Measurements from ENCODE around the gene LDLRAD3.

LDLRAD3 gene

DNA sequence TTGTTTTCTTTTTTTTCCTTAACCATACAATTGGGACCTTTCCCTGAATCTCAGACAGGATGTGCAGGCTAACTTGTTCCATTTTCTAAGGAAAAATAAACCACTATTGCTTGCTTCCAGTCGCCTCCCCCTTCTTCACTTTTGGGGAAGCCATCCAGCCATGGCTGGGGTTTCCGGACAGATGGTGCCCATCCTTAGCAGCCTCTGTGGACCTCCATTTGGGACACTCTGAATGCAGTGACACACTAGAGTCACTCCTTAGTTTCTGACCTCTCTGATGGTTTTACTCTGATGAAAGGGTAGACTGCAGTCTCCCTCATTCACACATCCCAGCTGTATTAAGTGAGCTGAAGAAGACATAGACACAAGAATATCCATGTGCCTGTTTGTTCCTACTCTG is 198.1 kb downstream of the LDLRAD3 start:
- Histone ChIP-seq H3K27me3 (ENCODE audit: control insufficient read depth, insufficient read depth, low read length) (no peaks in the 10 kb centered on the region), H3K27ac (ENCODE audit: low read depth, low read length) (no peak overlapping the region), H3K4me1 (ENCODE audit: control insufficient read depth, insufficient read depth, low read length) (no peaks in the 10 kb centered on the region), H3K4me3 (ENCODE audit: low read length) (no peak overlapping the region), H3K36me3 (ENCODE audit: control insufficient read depth, insufficient read depth, low read length) (no peaks in the 10 kb centered on the region), H3K9ac (ENCODE audit: low read length) (no peak overlapping the region)

DNA sequence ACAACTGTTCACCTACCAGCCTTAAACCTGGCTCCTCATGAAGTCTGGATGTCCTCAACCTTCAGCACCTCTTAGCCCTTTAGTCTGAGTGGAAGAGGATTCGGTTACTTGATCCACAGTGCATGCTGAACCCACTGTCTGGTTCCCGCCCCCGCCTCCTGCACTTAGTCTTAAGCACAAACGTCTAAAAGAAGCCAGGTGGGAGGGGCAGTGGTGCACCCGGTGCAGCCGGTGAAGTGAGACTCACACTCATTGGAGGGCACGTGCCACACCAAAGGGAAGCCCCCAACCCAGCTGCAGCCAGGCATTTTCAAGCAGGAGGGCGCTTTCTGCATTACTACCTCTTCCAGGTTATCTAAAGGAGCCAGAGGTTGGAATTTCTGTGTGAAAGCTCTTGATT is 198.6 kb downstream of the LDLRAD3 start:
- Histone ChIP-seq H3K9ac (ENCODE audit: low read length) (no peak overlapping the region), H3K4me3 (ENCODE audit: low read length) (no peak overlapping the region)

DNA sequence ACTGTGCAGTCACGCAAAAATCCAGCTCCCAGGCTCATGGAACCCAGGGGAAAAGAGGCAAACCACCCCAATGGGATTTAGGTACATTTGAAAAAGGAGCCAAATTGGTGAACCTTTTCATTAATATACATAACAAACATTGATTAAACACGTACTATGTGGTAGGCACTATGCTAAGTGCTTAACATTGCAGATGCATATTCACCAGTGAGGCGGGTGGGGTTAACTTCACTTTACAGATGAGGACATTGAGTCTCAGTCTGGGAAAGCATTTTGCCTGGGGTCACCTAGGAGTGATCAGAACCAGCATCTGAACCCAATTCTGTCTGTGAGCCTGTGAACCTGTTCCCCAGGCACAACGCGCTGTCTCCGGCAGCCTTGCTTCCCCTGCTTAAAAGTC is 199.0 kb downstream of the LDLRAD3 start:
- H3K4me1 ChIP-seq (ENCODE audit: control insufficient read depth, insufficient read depth, low read length) = no peaks in the 10 kb centered on the region
- H3K9ac ChIP-seq (ENCODE audit: low read length) = no peak overlapping the region
- no peaks in the 10 kb centered on the region for H3K27me3 ChIP-seq (ENCODE audit: control insufficient read depth, insufficient read depth, low read length)
- no peak overlapping the region for H3K4me3 ChIP-seq (ENCODE audit: low read length)
- H3K27ac ChIP-seq (ENCODE audit: low read depth, low read length) = no peak overlapping the region
- no peaks in the 10 kb centered on the region for H3K36me3 ChIP-seq (ENCODE audit: control insufficient read depth, insufficient read depth, low read length)

More for the DNA sequence above, 198.6 kb downstream of the LDLRAD3 start:
- Histone ChIP-seq H3K27ac (ENCODE audit: low read depth, low read length) (no peak overlapping the region), H3K36me3 (ENCODE audit: control insufficient read depth, insufficient read depth, low read length) (no peaks in the 10 kb centered on the region), H3K4me1 (ENCODE audit: control insufficient read depth, insufficient read depth, low read length) (no peaks in the 10 kb centered on the region), H3K27me3 (ENCODE audit: control insufficient read depth, insufficient read depth, low read length) (no peaks in the 10 kb centered on the region)

DNA sequence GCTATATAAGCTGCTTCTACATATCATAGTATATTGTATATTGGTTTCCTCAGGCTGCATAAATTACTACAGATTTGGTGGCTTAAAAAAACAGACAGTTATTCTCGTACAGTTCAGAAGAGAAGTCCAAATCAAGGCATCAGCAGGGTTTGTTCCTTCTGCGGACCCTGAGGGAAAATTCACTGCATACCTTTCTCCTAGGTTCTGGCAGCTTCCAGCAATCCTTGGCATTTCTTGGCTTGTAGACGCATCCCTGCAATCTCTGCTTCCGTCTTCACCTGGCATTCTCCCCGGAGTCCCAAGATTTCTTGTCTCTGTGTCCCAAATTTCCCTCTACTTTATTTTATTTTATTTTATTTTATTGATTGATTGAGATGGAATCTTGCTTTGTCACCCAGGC is 202.6 kb downstream of the LDLRAD3 start:
- H3K4me3 ChIP-seq (ENCODE audit: low read length) = no peak overlapping the region
- H3K4me1 ChIP-seq (ENCODE audit: control insufficient read depth, insufficient read depth, low read length) = no peaks in the 10 kb centered on the region
- H3K27me3 ChIP-seq (ENCODE audit: control insufficient read depth, insufficient read depth, low read length) = no peaks in the 10 kb centered on the region
- no peak overlapping the region for H3K9ac ChIP-seq (ENCODE audit: low read length)
- no peaks in the 10 kb centered on the region for H3K36me3 ChIP-seq (ENCODE audit: control insufficient read depth, insufficient read depth, low read length)
- no peak overlapping the region for H3K27ac ChIP-seq (ENCODE audit: low read depth, low read length)

DNA sequence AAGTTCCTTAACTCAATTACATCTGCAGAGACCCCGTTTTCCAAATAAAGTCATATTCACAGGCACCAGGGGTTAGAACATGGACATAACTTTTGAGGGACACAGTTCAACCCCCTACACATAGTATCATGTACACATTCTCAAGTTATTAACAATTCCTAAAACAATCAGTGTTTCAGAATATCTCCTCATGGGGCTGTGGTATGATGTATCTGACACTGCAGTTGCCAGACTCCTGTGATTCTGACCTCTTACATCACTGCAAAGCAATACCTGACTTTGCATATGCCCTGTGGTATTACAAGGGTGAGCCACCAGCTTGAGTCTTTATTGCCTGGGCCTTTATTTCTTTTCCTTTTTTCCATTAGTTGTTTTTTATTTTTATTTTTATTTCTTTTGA is 203.6 kb downstream of the LDLRAD3 start:
- no peaks in the 10 kb centered on the region for H3K36me3 ChIP-seq (ENCODE audit: control insufficient read depth, insufficient read depth, low read length)
- no peak overlapping the region for H3K4me3 ChIP-seq (ENCODE audit: low read length)
- no peaks in the 10 kb centered on the region for H3K27me3 ChIP-seq (ENCODE audit: control insufficient read depth, insufficient read depth, low read length)
- H3K4me1 ChIP-seq (ENCODE audit: control insufficient read depth, insufficient read depth, low read length) = no peaks in the 10 kb centered on the region
- no peak overlapping the region for H3K9ac ChIP-seq (ENCODE audit: low read length)
- no peak overlapping the region for H3K27ac ChIP-seq (ENCODE audit: low read depth, low read length)

DNA sequence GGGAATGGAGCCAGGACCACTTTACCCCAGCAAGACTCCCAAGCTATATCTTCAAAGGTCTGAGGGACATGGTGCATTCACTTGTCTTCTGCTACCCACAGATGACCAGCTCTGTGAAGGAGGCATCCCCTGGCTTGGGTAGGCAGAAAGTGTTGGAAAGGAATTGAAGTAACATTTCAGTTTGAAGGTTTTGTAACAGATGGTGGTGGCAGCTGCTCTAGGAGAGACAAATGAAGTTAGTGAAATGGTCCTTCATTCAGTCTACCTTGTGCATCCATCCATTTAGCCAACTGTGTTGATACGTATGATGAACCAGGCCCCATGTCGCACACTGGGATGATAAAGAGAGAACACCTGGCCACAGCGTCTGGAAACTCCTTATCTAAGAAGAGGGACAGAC is 204.8 kb downstream of the LDLRAD3 start:
- Histone ChIP-seq H3K4me1 (ENCODE audit: control insufficient read depth, insufficient read depth, low read length) (no peaks in the 10 kb centered on the region), H3K36me3 (ENCODE audit: control insufficient read depth, insufficient read depth, low read length) (no peaks in the 10 kb centered on the region), H3K9ac (ENCODE audit: low read length) (no peak overlapping the region), H3K27ac (ENCODE audit: low read depth, low read length) (no peak overlapping the region), H3K4me3 (ENCODE audit: low read length) (no peak overlapping the region), H3K27me3 (ENCODE audit: control insufficient read depth, insufficient read depth, low read length) (no peaks in the 10 kb centered on the region)

DNA sequence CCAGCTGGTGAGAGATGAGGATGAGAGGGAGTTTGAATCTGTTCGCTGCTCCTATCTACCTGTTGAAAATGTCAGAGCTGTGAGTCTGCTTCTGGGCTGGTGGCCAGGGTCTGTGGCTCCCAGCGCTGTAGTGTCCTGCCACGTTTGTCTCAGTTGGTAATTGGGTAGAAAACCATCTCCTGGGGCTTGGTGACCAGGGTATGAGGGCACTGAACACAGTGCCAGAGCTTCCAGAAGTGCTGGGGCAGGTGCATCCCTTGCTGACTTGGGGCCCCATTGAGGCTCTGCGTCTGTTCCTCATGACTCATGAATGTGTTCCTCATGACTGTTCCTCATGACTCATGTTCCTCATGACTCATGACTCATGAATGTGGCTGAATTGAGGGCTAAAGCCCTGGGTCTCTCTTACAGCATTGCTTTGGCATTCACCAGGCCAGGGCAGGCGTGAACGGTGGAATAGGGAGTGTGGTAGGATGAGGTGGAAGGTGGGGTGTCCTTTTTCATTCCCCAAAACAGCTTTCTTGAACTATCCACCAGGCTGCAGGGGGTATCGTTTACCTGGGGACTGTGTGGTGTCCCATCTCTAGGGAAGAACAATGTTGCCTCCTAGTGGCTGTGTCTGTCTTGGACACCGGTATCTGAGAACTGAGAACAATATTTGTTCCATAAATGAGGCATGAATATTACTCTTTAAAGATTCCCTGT is 205.8 kb downstream of the LDLRAD3 start:
- no peaks in the 10 kb centered on the region for H3K36me3 ChIP-seq (ENCODE audit: control insufficient read depth, insufficient read depth, low read length)
- no peaks in the 10 kb centered on the region for H3K27me3 ChIP-seq (ENCODE audit: control insufficient read depth, insufficient read depth, low read length)
- no peaks in the 10 kb centered on the region for H3K4me1 ChIP-seq (ENCODE audit: control insufficient read depth, insufficient read depth, low read length)
- no peak overlapping the region for H3K9ac ChIP-seq (ENCODE audit: low read length)
- no peak overlapping the region for H3K4me3 ChIP-seq (ENCODE audit: low read length)
- H3K27ac ChIP-seq (ENCODE audit: low read depth, low read length) = no peak overlapping the region

DNA sequence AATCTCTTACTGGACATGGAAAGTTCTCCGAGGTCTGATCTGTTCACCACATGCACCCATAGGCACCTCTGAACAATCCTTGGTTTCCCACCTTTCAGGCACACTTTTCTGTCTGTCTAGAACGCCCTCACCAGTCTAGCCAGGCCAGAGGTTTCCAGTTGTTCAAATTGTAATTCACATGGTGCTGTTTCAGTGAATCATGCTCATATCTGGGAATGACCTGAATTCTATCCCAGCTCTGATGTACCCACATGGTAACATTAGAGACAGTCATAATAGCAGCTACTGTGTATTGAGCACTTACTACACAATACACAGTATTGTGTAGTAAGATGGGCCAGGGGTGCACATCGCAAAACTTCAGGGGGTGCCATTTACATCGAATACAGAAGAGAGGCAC is 207.1 kb downstream of the LDLRAD3 start:
- no peaks in the 10 kb centered on the region for H3K36me3 ChIP-seq (ENCODE audit: control insufficient read depth, insufficient read depth, low read length)
- H3K4me3 ChIP-seq (ENCODE audit: low read length) = no peak overlapping the region
- no peak overlapping the region for H3K9ac ChIP-seq (ENCODE audit: low read length)
- no peaks in the 10 kb centered on the region for H3K27me3 ChIP-seq (ENCODE audit: control insufficient read depth, insufficient read depth, low read length)
- H3K4me1 ChIP-seq (ENCODE audit: control insufficient read depth, insufficient read depth, low read length) = no peaks in the 10 kb centered on the region
- H3K27ac ChIP-seq (ENCODE audit: low read depth, low read length) = no peak overlapping the region

DNA sequence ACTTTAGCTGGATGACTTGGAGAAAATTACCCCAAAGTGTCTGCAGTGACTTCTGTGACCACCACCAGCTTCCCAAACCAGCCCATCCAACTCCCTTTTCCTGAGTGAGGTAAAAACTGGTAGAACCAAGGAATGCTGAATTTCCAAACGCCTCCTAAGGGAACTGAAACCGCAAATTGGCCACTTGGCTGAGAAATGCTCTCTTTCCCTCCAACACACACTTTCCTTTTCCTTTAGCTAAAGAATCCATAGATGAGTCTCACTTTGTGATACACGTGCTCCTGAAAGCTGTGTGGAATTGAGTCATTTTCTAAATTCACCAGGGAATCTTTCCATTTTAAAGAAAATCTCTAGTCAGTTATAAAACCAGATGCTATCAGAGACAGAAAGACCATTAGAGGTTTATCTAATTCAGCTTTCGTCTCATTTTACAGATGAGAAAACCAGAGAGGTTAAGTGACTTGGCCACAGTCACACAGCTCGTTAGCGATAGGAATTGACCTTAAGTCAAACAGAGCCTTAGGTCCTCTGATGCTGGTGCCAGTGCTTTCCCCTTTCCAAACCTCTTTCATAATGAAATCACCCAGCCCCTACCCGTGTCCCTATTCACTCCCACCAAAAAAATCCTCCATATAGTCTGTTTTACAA is 208.2 kb downstream of the LDLRAD3 start:
- H3K4me1 ChIP-seq (ENCODE audit: control insufficient read depth, insufficient read depth, low read length) = peaks cover 3% of the 10 kb centered on the region
- H3K36me3 ChIP-seq (ENCODE audit: control insufficient read depth, insufficient read depth, low read length) = no peaks in the 10 kb centered on the region
- H3K27ac ChIP-seq (ENCODE audit: low read depth, low read length) = no peak overlapping the region
- H3K4me3 ChIP-seq (ENCODE audit: low read length) = no peak overlapping the region
- no peak overlapping the region for H3K9ac ChIP-seq (ENCODE audit: low read length)
- no peaks in the 10 kb centered on the region for H3K27me3 ChIP-seq (ENCODE audit: control insufficient read depth, insufficient read depth, low read length)

DNA sequence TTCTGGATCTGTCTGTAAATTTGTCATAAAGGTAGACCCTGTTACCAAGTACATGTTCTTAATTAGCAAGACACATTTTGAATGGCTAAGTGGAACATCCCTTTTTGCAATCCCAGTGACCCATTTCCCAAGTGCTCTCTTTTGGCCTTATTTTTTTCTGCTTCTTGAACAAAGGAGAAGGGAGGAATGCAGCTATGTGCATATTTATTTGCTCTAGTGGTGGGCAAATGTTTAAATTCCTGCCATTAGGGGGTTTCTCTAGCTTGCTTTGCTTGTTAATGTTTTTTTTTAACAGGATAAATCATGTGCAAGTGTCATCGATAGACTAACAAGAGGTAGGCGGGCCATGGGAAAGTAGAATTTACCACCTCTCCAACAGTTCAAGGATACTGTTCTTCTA is 209.7 kb downstream of the LDLRAD3 start:
- Histone ChIP-seq H3K9ac (ENCODE audit: low read length) (no peak overlapping the region), H3K36me3 (ENCODE audit: control insufficient read depth, insufficient read depth, low read length) (no peaks in the 10 kb centered on the region), H3K27me3 (ENCODE audit: control insufficient read depth, insufficient read depth, low read length) (no peaks in the 10 kb centered on the region), H3K4me1 (ENCODE audit: control insufficient read depth, insufficient read depth, low read length) (peaks cover 3% of the 10 kb centered on the region), H3K4me3 (ENCODE audit: low read length) (no peak overlapping the region), H3K27ac (ENCODE audit: low read depth, low read length) (no peak overlapping the region)

DNA sequence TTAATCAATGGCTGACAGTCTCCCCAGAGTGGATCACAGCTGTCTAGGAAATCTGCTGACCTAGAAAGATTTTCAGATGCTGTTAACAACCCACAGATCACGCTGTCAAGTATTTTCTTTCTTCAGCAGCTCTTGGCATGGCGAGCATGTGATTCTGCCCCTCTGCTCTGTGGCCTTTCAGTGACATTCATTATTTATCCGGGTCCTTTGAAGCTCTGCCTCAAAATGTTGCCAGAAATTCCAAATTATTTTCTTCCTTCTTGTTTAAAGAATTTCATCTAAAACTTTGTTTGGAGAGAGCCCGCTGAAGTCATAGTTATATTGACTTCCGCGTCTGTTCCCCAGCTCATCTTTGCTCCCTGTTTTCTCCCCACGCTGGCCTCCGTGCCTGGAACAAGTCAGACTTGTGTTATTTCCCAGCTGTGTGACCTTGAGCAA is 211.3 kb downstream of the LDLRAD3 start:
- no peak overlapping the region for H3K4me3 ChIP-seq (ENCODE audit: low read length)
- H3K36me3 ChIP-seq (ENCODE audit: control insufficient read depth, insufficient read depth, low read length) = no peaks in the 10 kb centered on the region
- peak overlapping the region; percentile 63 for H3K27ac ChIP-seq (ENCODE audit: low read depth, low read length)
- H3K4me1 ChIP-seq (ENCODE audit: control insufficient read depth, insufficient read depth, low read length) = peaks cover 3% of the 10 kb centered on the region
- H3K27me3 ChIP-seq (ENCODE audit: control insufficient read depth, insufficient read depth, low read length) = no peaks in the 10 kb centered on the region
- H3K9ac ChIP-seq (ENCODE audit: low read length) = no peak overlapping the region

DNA sequence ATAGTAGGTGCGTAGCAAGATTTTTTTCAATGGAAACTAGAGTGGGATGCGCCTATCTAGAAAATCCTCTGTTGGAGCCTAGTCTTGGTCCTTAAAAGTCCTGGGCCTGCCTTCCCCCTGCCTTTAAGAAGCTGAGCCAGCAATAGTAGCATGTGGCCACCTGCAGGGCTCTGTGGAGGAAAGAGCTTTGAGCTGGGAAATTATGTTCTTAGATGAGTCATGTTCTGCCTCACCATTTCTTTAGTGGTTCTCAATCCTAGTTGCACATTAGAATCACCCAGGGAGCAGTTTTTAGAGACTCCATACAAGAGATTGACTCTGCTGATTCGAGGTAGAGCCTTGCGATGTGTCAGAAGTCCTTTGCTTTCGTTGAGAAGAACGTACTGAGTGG is 211.9 kb downstream of the LDLRAD3 start:
- no peak overlapping the region for H3K4me3 ChIP-seq (ENCODE audit: low read length)
- peaks cover 3% of the 10 kb centered on the region for H3K4me1 ChIP-seq (ENCODE audit: control insufficient read depth, insufficient read depth, low read length)
- no peak overlapping the region for H3K9ac ChIP-seq (ENCODE audit: low read length)
- H3K27ac ChIP-seq (ENCODE audit: low read depth, low read length) = peak overlapping the region; percentile 63
- H3K27me3 ChIP-seq (ENCODE audit: control insufficient read depth, insufficient read depth, low read length) = no peaks in the 10 kb centered on the region
- H3K36me3 ChIP-seq (ENCODE audit: control insufficient read depth, insufficient read depth, low read length) = no peaks in the 10 kb centered on the region

All from rectal smooth muscle tissue (tissue), 1 donor.